ENCODE results near the gene STK4.

STK4 gene

DNA sequence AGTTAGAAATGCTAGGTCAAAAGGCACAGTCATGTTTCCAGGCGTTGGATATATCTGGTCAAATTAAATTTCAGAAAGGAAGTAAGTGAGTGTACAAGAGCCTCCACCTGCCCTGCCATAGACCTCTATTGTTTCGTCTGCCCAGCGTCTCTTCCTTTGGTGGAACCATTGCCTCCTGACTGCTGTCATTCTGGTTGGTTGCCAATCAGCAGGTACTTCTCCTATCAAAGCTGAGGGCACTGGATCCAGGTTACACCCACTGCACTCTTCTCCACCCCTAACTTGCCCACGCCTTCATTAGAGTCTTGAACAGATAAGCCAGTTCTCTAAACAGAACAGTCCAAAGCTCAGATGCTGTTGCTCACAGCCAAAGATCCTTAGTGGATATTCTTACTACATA is 151.3 kb downstream of the STK4 start:
- DNase-seq, result no peak

DNA sequence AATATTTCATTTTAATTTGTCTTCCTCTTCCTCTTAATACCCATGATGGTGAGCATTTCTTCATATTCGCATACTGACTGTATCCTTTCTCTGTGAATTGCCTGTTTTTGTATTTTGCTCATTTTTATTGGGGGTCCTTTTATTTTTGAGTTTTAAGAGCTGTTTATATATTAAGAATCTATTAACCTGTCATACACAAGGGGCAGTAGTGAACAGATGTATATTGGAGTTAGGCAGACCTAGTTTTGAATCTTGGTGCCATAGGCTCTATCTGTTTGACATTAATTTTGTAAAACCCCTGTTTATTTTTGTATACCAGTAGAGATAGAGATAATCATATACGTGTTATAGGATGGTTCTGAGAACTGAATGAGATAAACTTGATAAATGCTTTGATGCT is 151.7 kb downstream of the STK4 start:
- no peak for DNase-seq

DNA sequence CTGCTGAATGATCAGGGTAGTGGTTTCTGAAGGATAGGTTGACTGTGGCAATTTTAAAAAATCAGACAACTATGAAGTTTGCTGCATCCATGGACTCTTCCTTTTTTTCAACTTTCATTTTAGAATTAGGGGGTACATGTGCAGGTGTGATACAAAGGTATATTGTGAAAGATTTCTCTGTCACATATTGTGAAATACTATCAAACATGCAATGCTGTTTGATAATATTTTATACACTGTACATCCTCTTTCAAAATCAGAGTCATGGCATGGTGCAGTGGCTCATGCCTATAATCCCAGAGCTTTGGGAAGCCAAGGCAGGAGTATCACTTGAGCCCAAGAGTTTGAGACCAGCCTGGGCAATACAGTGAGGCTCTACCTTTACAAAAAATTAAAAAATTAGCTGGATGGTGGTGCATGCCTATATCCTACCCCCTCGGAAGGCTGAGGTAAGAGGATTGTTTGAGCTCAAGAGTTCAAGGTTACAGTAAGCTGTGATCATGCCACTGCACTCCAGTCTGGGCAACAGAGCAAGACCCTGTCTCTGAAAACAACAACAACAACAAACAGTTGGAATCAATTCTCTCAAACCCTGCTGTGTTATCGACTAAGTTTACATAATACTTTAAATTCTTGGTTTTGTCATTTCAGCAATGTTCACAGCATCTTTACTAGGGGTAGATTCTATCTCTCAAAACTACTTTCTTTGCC is 153.4 kb downstream of the STK4 start:
- DNase-seq, result no peak

- no peak for DNase-seq
These were observed 155.1 kb downstream of the STK4 start for GRCh38 chr20:45121388-45121787.

DNA sequence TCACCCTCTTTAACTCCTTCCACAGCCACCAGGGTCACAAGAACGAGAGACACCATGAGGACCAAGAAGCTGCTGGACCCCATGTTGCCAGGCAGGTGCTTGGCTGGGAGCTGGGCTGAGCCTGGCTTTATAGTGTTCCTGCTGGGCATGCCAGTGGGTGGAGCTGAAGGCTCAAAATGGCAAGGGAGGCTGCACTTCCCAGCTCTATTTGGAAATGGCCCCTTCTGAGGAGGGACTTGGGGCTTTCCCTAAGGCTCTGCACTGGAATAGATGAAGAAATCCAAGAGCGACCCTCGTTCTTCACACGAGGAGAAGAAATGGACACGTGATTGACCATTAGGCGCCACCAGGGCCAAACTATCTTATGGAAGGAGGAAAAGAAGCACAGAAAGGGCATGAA is 158.1 kb downstream of the STK4 start, which contains the start of gene WFDC12:
WFDC12 (minus strand) TSS at position 101 of the 400 bp plus-strand sequence; CDS start at position 83, 18 bp downstream.
- DNase-seq, result no peak

GRCh38 chr20:45128099-45128498 is 161.8 kb downstream of the STK4 start:
- no peak for DNase-seq
